Stimulated activated memory B cell treated with anti-CD40 and anti-IgM and Interleukin-4, amounts not matched to agents 10 μg/mL and 1 μg/mL and 100 μg/mL, for 72 hours (primary cell): ENCODE measurements around the gene PLCD1.
"Not testable (repeated sequence)": the region's sequence is repeated elsewhere in the genome, so short reads cannot be mapped to it uniquely, and the experiment has no call there.

ENCODE experiments used
- ATAC-seq: fragments of 150-1000 bp; cut with Tn5 transposase; 2 replicates; pipeline ENCODE4 v1.10.0; 2021
- H3K27ac Mint-ChIP-seq: one replicate; pipeline ENCODE4 v1.8.0; 2022; ENCODE audit warnings: mild to moderate bottlenecking, mixed read lengths
- H3K27me3 Mint-ChIP-seq: one replicate; pipeline ENCODE4 v1.8.0; 2022; ENCODE audit warnings: mixed read lengths
- H3K36me3 Mint-ChIP-seq: one replicate; pipeline ENCODE4 v1.8.0; 2022; ENCODE audit warnings: mixed read lengths
- H3K4me1 Mint-ChIP-seq: one replicate; pipeline ENCODE4 v1.8.0; 2022; ENCODE audit warnings: mixed read lengths
- H3K4me3 Mint-ChIP-seq: one replicate; pipeline ENCODE4 v1.8.0; 2022; ENCODE audit warnings: mild to moderate bottlenecking, moderate library complexity, mixed read lengths
- H3K9me3 Mint-ChIP-seq: one replicate; pipeline ENCODE4 v1.8.0; 2022; ENCODE audit warnings: mixed read lengths

PLCD1 gene

DNA sequence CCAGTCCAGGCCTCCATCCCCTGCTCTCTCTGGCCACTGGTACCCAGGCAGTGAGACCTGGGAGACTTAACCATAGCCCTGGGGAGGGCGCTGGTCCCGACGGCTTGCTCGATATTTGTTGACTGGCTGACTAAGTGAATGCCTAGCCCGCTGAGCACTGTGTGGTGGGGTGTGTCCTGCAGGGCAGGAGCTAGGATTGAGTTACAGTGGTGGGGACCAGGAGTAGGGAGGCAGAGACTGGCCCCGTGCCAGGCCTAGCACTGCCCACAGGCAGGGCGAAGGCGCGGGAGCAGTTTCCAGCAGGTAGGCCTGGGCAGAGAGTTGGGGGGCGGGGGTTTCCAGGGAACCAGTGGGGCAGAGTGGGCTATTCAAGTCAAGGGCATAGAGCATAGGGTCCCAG is 38.9 kb downstream of the PLCD1 start, which contains the start of gene VILL:
Gene VILL, plus strand, starts transcription at position 260 of the 400 bp plus-strand sequence. CDS start 2,887 bp downstream, outside the sequence.
- peaks cover 3% of the 10 kb centered on the region for H3K27me3 Mint-ChIP-seq
- no peaks in the 10 kb centered on the region for H3K36me3 Mint-ChIP-seq
- ATAC-seq: no peak
- peaks cover 15% of the 10 kb centered on the region for H3K4me1 Mint-ChIP-seq
- no peak within 1 kb of the TSS for H3K4me3 Mint-ChIP-seq
- no peaks in the 10 kb centered on the region for H3K9me3 Mint-ChIP-seq
- H3K27ac Mint-ChIP-seq: no peak within 1 kb of the TSS

- Mint-ChIP-seq H3K27ac (no peak overlapping the region), H3K9me3 (no peaks in the 10 kb centered on the region), H3K4me3 (no peak overlapping the region), H3K27me3 (peaks cover 8% of the 10 kb centered on the region), H3K36me3 (no peaks in the 10 kb centered on the region), H3K4me1 (peaks cover 9% of the 10 kb centered on the region)
- no peak for ATAC-seq
These were observed 39.5 kb downstream of the PLCD1 start for GRCh38 chr3:37989821-37990480.

- Mint-ChIP-seq H3K27me3 (peaks cover 17% of the 10 kb centered on the region), H3K36me3 (no peaks in the 10 kb centered on the region), H3K27ac (no peak overlapping the region), H3K4me1 (peaks cover 9% of the 10 kb centered on the region), H3K9me3 (no peaks in the 10 kb centered on the region), H3K4me3 (no peak overlapping the region)
- ATAC-seq: no peak
These were observed 40.4 kb downstream of the PLCD1 start for GRCh38 chr3:37988931-37989525.

DNA sequence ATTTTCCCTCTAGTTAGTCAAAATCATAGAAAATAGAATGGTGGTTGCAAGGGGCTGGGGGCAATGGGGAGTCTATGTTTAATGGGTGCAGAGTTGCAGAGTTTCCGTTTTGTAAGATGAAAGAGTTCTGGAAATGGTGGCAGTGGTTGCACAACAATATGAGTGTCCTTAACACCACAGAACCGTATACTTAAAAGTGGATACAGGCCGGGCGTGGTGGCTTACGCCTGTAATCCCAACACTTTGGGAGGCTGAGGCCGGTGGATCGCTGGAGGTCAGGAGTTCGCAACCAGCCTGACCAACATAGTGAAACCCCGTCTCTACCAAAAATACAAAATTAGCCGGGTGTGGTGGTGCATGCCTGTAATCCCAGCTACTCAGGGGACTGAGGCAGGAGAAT is 41.1 kb downstream of the PLCD1 start:
- not testable (repeated sequence) for H3K36me3 Mint-ChIP-seq, H3K4me1 Mint-ChIP-seq, ATAC-seq, H3K27ac Mint-ChIP-seq, H3K9me3 Mint-ChIP-seq, H3K4me3 Mint-ChIP-seq
- peaks cover 17% of the 10 kb centered on the region for H3K27me3 Mint-ChIP-seq

- ATAC-seq: no peak
- Mint-ChIP-seq H3K4me1 (no peaks in the 10 kb centered on the region), H3K4me3 (no peak overlapping the region), H3K9me3 (no peaks in the 10 kb centered on the region), H3K27ac (no peak overlapping the region), H3K27me3 (peaks cover 17% of the 10 kb centered on the region), H3K36me3 (no peaks in the 10 kb centered on the region)
These were observed 41.7 kb downstream of the PLCD1 start for GRCh38 chr3:37987751-37988179.

GRCh38 chr3:37987315-37987697 is 42.1 kb downstream of the PLCD1 start:
- H3K27me3 Mint-ChIP-seq: peaks cover 17% of the 10 kb centered on the region
- H3K9me3 Mint-ChIP-seq: no peaks in the 10 kb centered on the region
- ATAC-seq: no peak
- H3K36me3 Mint-ChIP-seq: no peaks in the 10 kb centered on the region
- H3K27ac Mint-ChIP-seq: no peak overlapping the region
- H3K4me1 Mint-ChIP-seq: no peaks in the 10 kb centered on the region
- no peak overlapping the region for H3K4me3 Mint-ChIP-seq

DNA sequence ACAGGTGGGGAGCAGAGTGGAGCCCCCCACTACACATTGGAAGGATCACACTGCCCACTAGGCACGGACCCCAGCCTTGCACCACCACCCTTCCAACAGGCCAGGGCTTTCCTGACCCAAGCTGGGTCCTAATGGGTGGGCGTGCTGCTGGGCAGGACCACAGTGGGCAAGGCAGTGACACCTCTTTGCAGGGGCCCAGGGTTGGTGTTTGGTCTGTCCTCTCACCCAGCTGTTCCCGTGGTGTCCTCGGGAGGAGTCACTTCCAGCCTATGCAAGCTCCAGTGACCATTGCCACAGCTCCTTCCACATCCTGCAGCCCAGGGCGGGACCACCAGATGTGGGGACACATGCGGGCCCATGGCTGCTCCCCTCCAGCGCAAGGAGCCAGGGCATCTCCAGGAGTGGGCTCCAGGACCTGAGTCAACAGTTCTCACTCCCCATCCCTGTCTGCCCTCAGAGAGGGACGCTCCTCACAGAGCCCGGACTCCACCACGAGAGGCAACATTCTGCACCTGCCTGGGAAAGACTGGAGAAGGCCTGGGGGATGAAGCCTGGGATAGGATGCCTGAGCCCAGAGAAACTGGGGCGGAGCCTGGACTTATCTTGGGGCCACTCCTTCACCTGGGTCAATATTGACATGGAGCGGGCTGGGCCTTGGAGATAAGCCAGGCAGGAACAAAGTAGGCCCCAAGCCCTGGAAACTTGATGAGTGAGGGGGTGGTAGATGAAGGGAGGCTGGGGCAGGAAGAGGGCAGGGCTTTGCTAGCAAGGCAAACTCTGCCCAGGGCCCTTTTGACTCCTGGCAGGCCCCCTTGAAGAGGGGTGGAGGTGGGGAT is 42.7 kb downstream of the PLCD1 start:
- Mint-ChIP-seq H3K9me3 (no peaks in the 10 kb centered on the region), H3K27me3 (peaks cover 17% of the 10 kb centered on the region), H3K4me3 (no peak overlapping the region), H3K36me3 (no peaks in the 10 kb centered on the region), H3K27ac (no peak overlapping the region), H3K4me1 (no peaks in the 10 kb centered on the region)
- ATAC-seq: no peak

DNA sequence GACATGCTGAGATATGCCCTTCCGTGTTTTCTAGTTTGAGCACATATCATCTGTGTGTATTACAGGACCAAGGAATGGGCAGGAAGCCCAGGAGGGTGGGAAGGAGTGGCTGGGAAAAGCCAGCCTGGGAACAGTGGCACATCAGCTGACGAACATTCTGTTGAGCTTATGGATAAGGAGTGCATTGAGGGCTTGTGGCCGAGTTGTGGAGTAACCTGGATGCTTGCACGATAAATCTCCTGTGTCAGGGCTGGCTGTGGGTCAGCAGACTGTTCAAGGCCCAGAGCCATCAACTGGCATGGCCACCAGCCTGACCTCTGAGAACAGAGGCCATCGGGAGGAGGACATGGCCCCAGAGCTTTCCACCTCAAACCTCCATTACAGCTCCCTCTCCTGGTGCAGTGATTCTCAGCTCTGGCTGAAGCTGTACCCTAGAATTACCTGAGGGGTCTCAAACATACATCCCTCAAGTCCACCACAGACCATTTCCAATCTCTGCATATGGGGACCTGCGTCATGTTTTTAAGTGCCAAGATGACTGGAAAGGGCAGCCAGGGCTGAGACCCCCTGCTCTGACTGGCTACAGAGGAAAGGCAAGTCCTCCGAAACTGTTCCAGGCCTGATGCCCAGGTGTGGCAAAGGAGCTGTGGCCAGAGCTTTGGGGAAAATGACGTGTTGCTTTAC is 43.7 kb downstream of the PLCD1 start:
- H3K27me3 Mint-ChIP-seq: peaks cover 17% of the 10 kb centered on the region
- no peaks in the 10 kb centered on the region for H3K9me3 Mint-ChIP-seq
- no peak overlapping the region for H3K27ac Mint-ChIP-seq
- no peak overlapping the region for H3K4me3 Mint-ChIP-seq
- no peak for ATAC-seq
- H3K36me3 Mint-ChIP-seq: no peaks in the 10 kb centered on the region
- no peaks in the 10 kb centered on the region for H3K4me1 Mint-ChIP-seq

- Mint-ChIP-seq H3K27ac (no peak overlapping the region), H3K4me1 (no peaks in the 10 kb centered on the region), H3K36me3 (no peaks in the 10 kb centered on the region), H3K9me3 (no peaks in the 10 kb centered on the region), H3K4me3 (no peak overlapping the region), H3K27me3 (peaks cover 17% of the 10 kb centered on the region)
- no peak for ATAC-seq
These were observed 44.8 kb downstream of the PLCD1 start for GRCh38 chr3:37984596-37984995.

- no peaks in the 10 kb centered on the region for H3K9me3 Mint-ChIP-seq
- no peak overlapping the region for H3K27ac Mint-ChIP-seq
- no peaks in the 10 kb centered on the region for H3K4me1 Mint-ChIP-seq
- no peaks in the 10 kb centered on the region for H3K36me3 Mint-ChIP-seq
- peaks cover 17% of the 10 kb centered on the region for H3K27me3 Mint-ChIP-seq
- no peak overlapping the region for H3K4me3 Mint-ChIP-seq
- no peak for ATAC-seq
These were observed 45.4 kb downstream of the PLCD1 start for GRCh38 chr3:37984051-37984450.

GRCh38 chr3:37982331-37982730 is 47.1 kb downstream of the PLCD1 start:
- Mint-ChIP-seq H3K36me3 (no peaks in the 10 kb centered on the region), H3K27me3 (peaks cover 17% of the 10 kb centered on the region), H3K4me1 (no peaks in the 10 kb centered on the region), H3K4me3 (no peak overlapping the region), H3K9me3 (no peaks in the 10 kb centered on the region), H3K27ac (no peak overlapping the region)
- no peak for ATAC-seq

GRCh38 chr3:37981348-37981664 is 48.1 kb downstream of the PLCD1 start:
- H3K36me3 Mint-ChIP-seq: no peaks in the 10 kb centered on the region
- ATAC-seq: no peak
- no peak overlapping the region for H3K4me3 Mint-ChIP-seq
- no peaks in the 10 kb centered on the region for H3K9me3 Mint-ChIP-seq
- peaks cover 17% of the 10 kb centered on the region for H3K27me3 Mint-ChIP-seq
- H3K4me1 Mint-ChIP-seq: no peaks in the 10 kb centered on the region
- no peak overlapping the region for H3K27ac Mint-ChIP-seq

DNA sequence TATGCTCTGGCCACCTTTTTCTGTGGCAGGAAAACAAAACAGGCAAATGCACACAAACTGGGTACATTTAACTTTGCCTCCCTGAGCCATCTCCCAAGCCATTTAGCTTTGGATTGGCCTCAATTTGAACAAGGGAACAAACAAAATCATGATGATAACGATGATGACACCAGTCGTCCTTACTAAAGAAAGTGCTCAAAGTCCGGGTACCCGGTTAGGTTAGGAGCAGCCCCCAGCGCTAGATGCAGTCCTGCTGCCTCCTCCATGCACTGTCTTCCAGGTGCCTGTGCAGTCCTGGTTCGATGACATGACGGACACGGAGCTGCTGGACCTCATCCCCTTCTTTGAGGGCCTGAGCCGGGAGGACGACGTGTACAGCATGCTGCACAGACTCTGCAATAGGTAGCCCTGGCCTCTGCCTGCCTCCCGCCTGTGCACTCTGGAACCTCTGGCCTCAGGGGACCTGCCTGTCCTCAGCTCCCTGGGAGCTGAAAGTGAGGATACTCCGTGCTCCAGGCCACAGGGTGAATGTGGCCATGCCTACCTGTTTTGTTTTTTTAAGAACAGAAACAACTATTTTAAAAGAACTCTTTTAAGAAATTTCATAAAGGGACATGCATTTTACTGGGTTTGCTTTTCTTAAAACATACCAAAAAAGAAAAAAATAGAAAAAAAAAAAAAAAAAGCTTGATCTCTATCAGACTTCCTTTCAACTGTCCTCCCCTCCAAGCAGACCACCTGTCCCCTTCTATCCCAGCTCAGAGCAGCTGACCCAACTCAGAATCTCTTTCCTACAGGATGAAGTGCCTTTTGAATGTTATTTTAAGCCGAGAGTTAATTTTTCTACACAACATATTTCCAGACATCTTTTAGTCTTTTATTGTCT is 48.7 kb downstream of the PLCD1 start:
- Mint-ChIP-seq H3K4me1 (no peaks in the 10 kb centered on the region), H3K27ac (no peak overlapping the region), H3K27me3 (peaks cover 16% of the 10 kb centered on the region), H3K4me3 (no peak overlapping the region), H3K36me3 (no peaks in the 10 kb centered on the region), H3K9me3 (no peaks in the 10 kb centered on the region)
- ATAC-seq: no peak

DNA sequence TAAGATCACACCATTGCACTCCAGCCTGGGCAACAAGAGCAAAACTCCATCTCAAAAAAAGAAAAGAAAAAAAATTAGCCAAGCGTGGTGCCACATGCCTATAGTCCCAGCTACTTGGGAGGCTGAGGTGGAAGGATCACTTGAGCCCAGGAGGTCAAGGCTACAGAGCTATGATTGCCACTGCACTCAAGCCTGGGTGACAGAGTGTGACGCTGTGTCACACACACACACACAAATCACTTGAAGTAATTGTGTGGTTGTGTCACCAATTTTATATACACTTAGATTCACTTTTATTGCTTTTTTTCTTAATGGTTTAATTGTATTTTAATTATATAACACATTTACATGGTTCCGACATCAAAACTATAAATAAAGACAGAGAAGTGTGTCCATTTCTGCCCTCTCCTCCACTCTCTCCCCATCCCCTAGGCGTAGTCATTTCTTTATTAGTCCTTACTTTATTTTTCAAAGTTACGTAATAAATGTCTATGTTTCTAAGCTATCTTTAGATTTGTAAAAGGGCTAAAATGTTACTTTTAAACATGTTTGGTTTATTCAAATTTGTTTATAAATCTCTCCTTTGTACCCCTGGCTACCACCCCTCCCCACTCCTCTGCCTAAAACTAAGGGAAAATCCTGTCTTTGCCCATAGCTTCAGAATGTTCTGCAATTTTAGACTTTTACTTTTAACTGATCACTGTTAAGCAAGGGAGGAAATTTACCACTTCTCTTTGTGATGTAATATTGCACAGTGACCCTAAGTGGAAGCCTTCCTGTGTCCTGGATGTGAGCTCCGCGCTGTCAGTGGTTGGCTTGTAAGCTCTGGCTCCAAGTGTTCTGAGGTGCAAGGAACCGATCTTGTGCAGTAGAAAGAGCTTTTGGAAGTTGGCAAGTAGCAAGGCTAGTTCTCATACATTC is 49.6 kb downstream of the PLCD1 start:
- Mint-ChIP-seq H3K4me1 (peaks cover 2% of the 10 kb centered on the region), H3K27ac (no peak overlapping the region), H3K36me3 (no peaks in the 10 kb centered on the region), H3K4me3 (no peak overlapping the region), H3K27me3 (peaks cover 7% of the 10 kb centered on the region), H3K9me3 (no peaks in the 10 kb centered on the region)
- no peak for ATAC-seq
